ENCODE measurements around the gene TFF2. TPM values are rescaled to one million over a fixed set of nuclear protein-coding genes. Genes with fewer than 3 reads are reported as not detected.

TFF2 gene
- total RNA-seq, 2 experiments from 2014 or later: not detected

DNA sequence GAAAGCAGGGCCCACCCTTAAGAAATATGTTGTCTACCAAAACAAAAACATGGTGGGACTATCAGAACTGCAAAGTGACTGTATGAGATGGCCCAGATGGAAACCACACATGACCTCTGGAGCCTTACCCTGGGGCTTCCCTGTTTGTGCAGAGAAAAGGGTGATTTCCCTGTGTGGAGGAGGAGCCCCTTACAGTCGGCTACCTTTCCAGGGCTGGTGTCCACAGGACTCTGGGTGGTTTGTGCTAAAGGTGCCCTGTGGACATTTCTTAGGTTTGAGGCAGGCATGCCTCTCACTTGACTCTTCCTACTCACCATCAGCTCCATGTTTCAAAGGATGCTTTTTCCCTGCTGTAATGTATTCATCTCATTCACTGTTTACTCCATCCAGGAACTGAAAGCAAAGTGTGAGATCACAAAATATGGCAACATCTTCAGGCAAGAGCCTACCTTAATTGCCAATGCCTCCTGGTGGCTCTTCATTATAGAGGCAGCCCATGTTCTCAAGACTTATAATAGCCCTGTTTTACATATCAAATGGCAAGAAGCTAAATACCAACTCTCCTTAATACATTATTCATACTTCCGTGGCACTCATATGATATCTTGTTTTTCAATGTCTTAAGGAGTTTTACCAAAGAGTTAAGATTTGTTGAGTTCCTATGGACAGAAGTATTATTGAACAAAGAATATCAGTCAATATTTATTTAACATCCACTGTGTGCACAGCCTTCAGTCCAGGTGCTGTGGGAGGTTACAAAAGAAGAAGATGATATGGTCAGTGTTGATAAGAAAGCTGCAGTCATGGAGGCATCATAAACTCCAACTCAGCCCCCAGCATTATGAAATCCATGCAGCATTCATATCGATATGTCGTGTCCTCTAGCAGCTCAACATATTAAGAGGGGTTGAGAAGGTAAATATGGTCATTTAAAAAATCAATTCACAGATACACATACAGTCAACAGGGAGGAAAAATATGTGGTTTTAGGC lies 20.1 kb downstream of the TFF2 start:
- CTCF ChIA-PET: interaction anchor here (2.0 to 2.1 kb wide), 2 partner anchors 21 to 186 kb away, joined by 7 to 8 read pairs; no protein-coding TSS in a partner anchor
- H3K36me3 Mint-ChIP-seq (ENCODE audit: low read depth): no peaks in the 10 kb centered on the region
- no peak for DNase-seq
- no peak for ATAC-seq
- H3K4me1 Mint-ChIP-seq (ENCODE audit: low read depth): no peaks in the 10 kb centered on the region
- peaks cover 34% of the 10 kb centered on the region for H3K27me3 Mint-ChIP-seq (ENCODE audit: low read depth)
- H3K27ac Mint-ChIP-seq: no peak overlapping the region
- POLR2A ChIA-PET: no interaction called here
- H3K9me3 Mint-ChIP-seq (ENCODE audit: insufficient read depth): peaks cover 7% of the 10 kb centered on the region
- H3K4me3 Mint-ChIP-seq: no peak overlapping the region

- Mint-ChIP-seq H3K27ac (no peak overlapping the region), H3K4me1 (ENCODE audit: low read depth) (no peaks in the 10 kb centered on the region), H3K36me3 (ENCODE audit: low read depth) (no peaks in the 10 kb centered on the region), H3K9me3 (ENCODE audit: insufficient read depth) (no peaks in the 10 kb centered on the region), H3K4me3 (no peak overlapping the region), H3K27me3 (ENCODE audit: low read depth) (peaks cover 22% of the 10 kb centered on the region)
- POLR2A ChIA-PET: no interaction called here
- ATAC-seq (no peak), DNase-seq (no peak)
- CTCF ChIA-PET: interaction anchor here (0.7 to 1.7 kb wide), 3 partner anchors 12 to 79 kb away, joined by 3 to 5 read pairs (median 3); partner anchors contain the start of gene UBASH3A
Measured at GRCh38 chr21:42324896-42325295, 25.9 kb downstream of the TFF2 start.

DNA sequence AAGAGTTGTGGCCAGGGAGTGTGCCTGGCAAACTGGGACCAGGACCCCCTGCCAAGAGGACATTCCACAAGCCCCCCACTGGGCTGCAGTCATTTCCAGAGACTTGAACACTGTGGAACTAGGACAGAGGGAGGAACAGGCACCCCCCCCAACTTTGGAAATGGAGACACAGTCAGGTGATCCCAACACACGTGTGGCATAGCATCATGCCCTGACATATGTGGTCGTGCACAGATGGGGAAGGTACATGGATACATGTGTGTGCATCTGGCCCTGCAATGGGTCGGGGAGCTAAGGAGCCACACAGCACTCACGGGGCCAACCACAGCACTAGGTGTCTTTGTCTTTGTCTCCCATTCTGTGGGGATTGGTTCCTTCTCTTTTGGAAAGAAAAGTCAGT lies 28.9 kb downstream of the TFF2 start:
- no peaks in the 10 kb centered on the region for H3K36me3 Mint-ChIP-seq (ENCODE audit: low read depth)
- ATAC-seq (no peak), DNase-seq (no peak)
- no peak overlapping the region for H3K27ac Mint-ChIP-seq
- H3K9me3 Mint-ChIP-seq (ENCODE audit: insufficient read depth): no peaks in the 10 kb centered on the region
- no peak overlapping the region for H3K4me3 Mint-ChIP-seq
- CTCF ChIA-PET: interaction anchor here (1.2 to 1.4 kb wide), 2 partner anchors 15 to 19 kb away, joined by 3 to 4 read pairs; no protein-coding TSS in a partner anchor
- H3K27me3 Mint-ChIP-seq (ENCODE audit: low read depth): peaks cover 14% of the 10 kb centered on the region
- peaks cover 5% of the 10 kb centered on the region for H3K4me1 Mint-ChIP-seq (ENCODE audit: low read depth)
- POLR2A ChIA-PET: no interaction called here

DNA sequence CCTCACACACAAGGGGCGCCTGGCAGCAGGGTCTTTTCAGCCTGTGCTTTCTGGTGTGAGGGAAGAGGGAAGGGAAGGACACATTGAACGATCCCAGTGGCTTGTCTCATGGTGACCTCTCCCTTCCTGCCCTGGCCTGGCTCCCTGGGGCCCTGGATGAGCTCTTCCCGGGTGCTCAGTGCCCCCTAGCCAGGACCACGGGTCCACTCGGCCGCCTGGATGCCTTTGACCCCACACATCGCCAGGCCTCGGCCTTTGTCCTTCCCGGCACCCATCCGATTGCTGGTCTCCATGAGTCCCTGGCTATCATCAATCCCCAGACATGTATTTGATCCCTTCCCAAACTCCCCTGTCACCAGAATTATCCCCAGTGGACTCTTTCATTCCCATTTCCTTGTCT lies 29.6 kb downstream of the TFF2 start:
- Mint-ChIP-seq H3K36me3 (ENCODE audit: low read depth) (no peaks in the 10 kb centered on the region), H3K4me3 (no peak overlapping the region), H3K9me3 (ENCODE audit: insufficient read depth) (no peaks in the 10 kb centered on the region), H3K27me3 (ENCODE audit: low read depth) (peaks cover 11% of the 10 kb centered on the region), H3K4me1 (ENCODE audit: low read depth) (peaks cover 5% of the 10 kb centered on the region), H3K27ac (no peak overlapping the region)
- POLR2A ChIA-PET: no interaction called here
- CTCF ChIA-PET: interaction anchor here (3.2 kb wide), 1 partner anchor 11 kb away, joined by 12 read pairs; no protein-coding TSS in a partner anchor
- DNase-seq: no peak
- ATAC-seq: no peak

DNA sequence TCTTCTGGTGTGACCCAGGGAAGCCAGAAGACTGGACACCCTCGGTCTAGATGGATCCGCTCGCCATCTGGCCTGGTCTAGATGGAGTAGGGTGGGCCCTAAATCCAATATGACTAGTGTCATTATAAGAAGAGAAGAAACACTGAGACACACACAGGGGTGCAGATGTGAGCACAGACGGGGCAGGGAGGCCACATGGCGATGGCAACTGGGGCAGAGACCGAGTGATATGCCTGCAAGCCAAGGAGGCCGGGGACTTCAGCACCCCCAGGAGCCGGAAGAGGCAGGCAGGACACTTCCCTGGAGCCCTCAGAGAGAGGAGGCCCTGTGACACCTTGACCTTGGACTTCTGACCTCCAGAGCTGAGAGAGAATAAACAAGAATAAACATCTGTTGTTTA lies 30.0 kb downstream of the TFF2 start:
- Mint-ChIP-seq H3K4me1 (ENCODE audit: low read depth) (peaks cover 5% of the 10 kb centered on the region), H3K4me3 (no peak overlapping the region), H3K27ac (no peak overlapping the region), H3K36me3 (ENCODE audit: low read depth) (no peaks in the 10 kb centered on the region), H3K27me3 (ENCODE audit: low read depth) (peaks cover 11% of the 10 kb centered on the region), H3K9me3 (ENCODE audit: insufficient read depth) (no peaks in the 10 kb centered on the region)
- ATAC-seq (no peak), DNase-seq (no peak)
- POLR2A ChIA-PET: no interaction called here
- CTCF ChIA-PET: interaction anchor here (3.2 kb wide), 1 partner anchor 11 kb away, joined by 12 read pairs; no protein-coding TSS in a partner anchor

GRCh38 chr21:42319851-42320572 lies 30.8 kb downstream of the TFF2 start:
- peaks cover 5% of the 10 kb centered on the region for H3K4me1 Mint-ChIP-seq (ENCODE audit: low read depth)
- ChIA-PET CTCF (interaction anchor here (1.1 to 3.2 kb wide), 2 partner anchors 10 to 174 kb away, joined by 4 to 12 read pairs; no protein-coding TSS in a partner anchor), POLR2A (no interaction called here)
- ATAC-seq (no peak), DNase-seq (no peak)
- no peaks in the 10 kb centered on the region for H3K36me3 Mint-ChIP-seq (ENCODE audit: low read depth)
- no peak overlapping the region for H3K27ac Mint-ChIP-seq
- H3K4me3 Mint-ChIP-seq: no peak overlapping the region
- H3K9me3 Mint-ChIP-seq (ENCODE audit: insufficient read depth): no peaks in the 10 kb centered on the region
- peaks cover 4% of the 10 kb centered on the region for H3K27me3 Mint-ChIP-seq (ENCODE audit: low read depth)

DNA sequence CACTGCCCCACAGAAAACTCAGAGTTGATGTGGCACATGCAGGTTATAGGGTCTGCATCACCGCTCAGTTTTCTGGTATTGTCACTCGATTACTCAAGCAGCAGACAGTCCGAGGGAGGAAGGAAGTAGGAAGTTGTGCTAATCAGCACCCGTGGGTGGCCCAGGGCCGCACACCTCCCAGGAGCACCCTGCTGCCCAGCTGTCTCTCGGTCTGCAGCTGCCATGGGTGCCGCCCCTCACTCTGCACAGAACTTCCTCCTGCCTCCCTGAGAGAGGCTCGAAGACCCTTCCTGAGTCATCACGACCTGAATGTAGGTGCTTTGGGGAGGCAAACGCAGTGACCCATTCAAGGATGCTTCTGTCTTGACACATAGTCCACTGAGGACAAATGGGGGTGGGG lies 31.4 kb downstream of the TFF2 start:
- H3K4me1 Mint-ChIP-seq (ENCODE audit: low read depth): peaks cover 5% of the 10 kb centered on the region
- H3K27me3 Mint-ChIP-seq (ENCODE audit: low read depth): peaks cover 1% of the 10 kb centered on the region
- ChIA-PET CTCF (interaction anchor here (1.1 to 3.2 kb wide), 2 partner anchors 9 to 173 kb away, joined by 4 to 12 read pairs; no protein-coding TSS in a partner anchor), POLR2A (no interaction called here)
- DNase-seq: no peak
- no peaks in the 10 kb centered on the region for H3K36me3 Mint-ChIP-seq (ENCODE audit: low read depth)
- H3K9me3 Mint-ChIP-seq (ENCODE audit: insufficient read depth): no peaks in the 10 kb centered on the region
- no peak overlapping the region for H3K27ac Mint-ChIP-seq
- H3K4me3 Mint-ChIP-seq: no peak overlapping the region
- ATAC-seq: no peak

DNA sequence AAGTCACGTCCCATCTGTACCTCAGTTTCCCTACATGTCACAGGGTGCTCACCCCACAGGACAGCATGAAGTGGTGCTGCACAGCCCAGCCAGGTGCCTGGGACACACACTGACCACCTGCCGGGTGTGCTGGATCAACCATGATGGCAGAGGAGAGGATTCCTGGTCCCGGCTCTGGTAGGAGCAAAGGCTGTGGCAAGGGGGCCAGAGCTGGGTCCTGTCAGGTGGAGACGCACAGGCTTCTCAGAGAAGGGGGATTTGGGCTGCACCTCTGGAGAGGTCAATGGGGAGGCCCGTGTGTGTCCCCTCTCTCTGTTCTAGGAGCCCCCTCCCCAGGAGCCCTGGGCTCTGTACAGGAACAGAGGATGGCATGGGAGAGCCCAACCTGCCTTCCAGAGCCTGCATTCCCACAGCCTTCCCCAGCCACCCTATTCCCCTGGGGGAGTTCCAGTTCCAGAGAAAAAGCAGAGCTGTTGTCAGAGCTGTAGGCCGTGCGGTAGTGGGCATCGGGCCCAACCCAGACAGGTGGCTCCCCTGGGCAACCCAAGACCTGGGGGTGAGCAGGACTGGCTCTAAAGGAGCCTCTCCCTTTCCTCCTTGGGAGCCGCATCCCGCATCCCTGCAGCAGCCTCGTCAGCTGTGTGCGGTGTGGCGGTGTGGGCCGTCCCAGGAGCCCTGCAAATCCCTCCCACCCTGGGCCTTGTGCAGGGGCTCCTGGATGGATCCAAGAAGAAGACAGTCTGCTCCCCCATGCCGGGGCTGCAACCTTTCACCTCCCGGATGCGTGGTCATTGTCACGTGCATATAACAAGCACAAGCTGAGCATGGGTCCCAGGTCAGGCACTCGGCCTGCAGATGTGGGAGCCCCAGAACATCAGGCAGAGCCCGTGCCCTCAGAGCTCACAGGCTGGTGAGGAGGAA lies 32.7 kb downstream of the TFF2 start:
- DNase-seq (no peak), ATAC-seq (no peak)
- Mint-ChIP-seq H3K4me3 (no peak overlapping the region), H3K4me1 (ENCODE audit: low read depth) (peaks cover 5% of the 10 kb centered on the region), H3K27me3 (ENCODE audit: low read depth) (peaks cover 1% of the 10 kb centered on the region), H3K27ac (no peak overlapping the region), H3K36me3 (ENCODE audit: low read depth) (no peaks in the 10 kb centered on the region), H3K9me3 (ENCODE audit: insufficient read depth) (no peaks in the 10 kb centered on the region)
- CTCF ChIA-PET: interaction anchor here (0.6 to 3.2 kb wide), 2 partner anchors 8 to 19 kb away, joined by 3 to 12 read pairs; no protein-coding TSS in a partner anchor
- POLR2A ChIA-PET: no interaction called here

DNA sequence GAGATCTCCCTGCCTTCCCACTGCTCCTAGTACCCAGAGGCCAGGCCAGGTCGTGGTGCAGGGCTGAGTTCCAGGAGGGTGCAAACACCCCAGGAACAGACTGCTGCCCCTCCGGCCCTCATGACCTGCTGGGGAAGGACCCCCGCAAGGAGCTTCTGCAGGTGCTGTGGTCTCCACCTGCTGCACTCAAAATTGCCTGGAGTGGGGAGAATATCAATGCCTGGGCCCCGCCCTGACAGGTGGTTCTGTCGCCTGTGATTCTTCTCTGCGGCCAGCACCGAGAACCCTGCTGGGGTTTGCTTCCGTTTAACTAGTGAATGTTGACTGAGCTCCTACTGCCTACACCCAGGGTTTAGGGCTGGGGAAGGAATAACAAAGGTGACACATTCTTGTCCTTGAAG lies 33.5 kb downstream of the TFF2 start:
- Mint-ChIP-seq H3K4me1 (ENCODE audit: low read depth) (peaks cover 5% of the 10 kb centered on the region), H3K27ac (no peak overlapping the region), H3K27me3 (ENCODE audit: low read depth) (peaks cover 1% of the 10 kb centered on the region), H3K9me3 (ENCODE audit: insufficient read depth) (no peaks in the 10 kb centered on the region), H3K36me3 (ENCODE audit: low read depth) (no peaks in the 10 kb centered on the region), H3K4me3 (no peak overlapping the region)
- ATAC-seq: no peak
- POLR2A ChIA-PET: no interaction called here
- CTCF ChIA-PET: interaction anchor here (0.6 kb wide), 1 partner anchor 20 kb away, joined by 3 read pairs; no protein-coding TSS in a partner anchor
- DNase-seq: no peak

DNA sequence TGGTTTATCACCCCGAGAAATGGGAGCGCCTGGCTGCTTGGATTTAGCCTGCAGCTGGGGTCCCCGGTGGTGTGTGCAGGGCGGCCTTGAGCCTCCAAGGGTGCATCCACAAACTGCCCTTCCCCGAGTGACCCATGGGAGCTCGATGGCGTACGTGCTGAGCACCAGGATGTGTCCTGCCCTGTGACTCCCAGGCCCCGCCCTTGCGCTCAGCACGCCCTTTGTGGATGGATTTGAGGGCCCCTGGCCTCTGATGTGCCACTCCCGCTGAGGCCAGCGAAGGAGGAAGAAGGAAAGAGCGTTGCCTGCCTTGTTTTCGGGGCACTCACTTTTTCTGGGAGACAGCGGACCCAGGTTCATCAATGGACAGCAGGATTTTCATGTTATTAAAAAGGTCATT lies 33.9 kb downstream of the TFF2 start:
- H3K9me3 Mint-ChIP-seq (ENCODE audit: insufficient read depth): no peaks in the 10 kb centered on the region
- no peaks in the 10 kb centered on the region for H3K27me3 Mint-ChIP-seq (ENCODE audit: low read depth)
- no peak overlapping the region for H3K27ac Mint-ChIP-seq
- ChIA-PET POLR2A (no interaction called here), CTCF (no interaction called here)
- no peak for ATAC-seq
- H3K36me3 Mint-ChIP-seq (ENCODE audit: low read depth): no peaks in the 10 kb centered on the region
- DNase-seq: no peak
- H3K4me1 Mint-ChIP-seq (ENCODE audit: low read depth): peaks cover 5% of the 10 kb centered on the region
- H3K4me3 Mint-ChIP-seq: no peak overlapping the region

GRCh38 chr21:42315296-42315891 lies 35.4 kb downstream of the TFF2 start, which contains the start of gene TFF3:
TFF3 (minus strand) TSS chr21:42315409; CDS start chr21:42315374, 35 bp downstream.
- no peaks in the 10 kb centered on the region for H3K9me3 Mint-ChIP-seq (ENCODE audit: insufficient read depth)
- ChIA-PET POLR2A (no interaction called here), CTCF (no interaction called here)
- H3K4me1 Mint-ChIP-seq (ENCODE audit: low read depth): peaks cover 5% of the 10 kb centered on the region
- no peak for ATAC-seq
- H3K4me3 Mint-ChIP-seq: no peak within 1 kb of the TSS
- no peak for DNase-seq
- H3K36me3 Mint-ChIP-seq (ENCODE audit: low read depth): no peaks in the 10 kb centered on the region
- H3K27me3 Mint-ChIP-seq (ENCODE audit: low read depth): no peaks in the 10 kb centered on the region
- H3K27ac Mint-ChIP-seq: no peak within 1 kb of the TSS

Data from activated CD8-positive, alpha-beta T cell treated with anti-CD3 and anti-CD28 coated beads, Interleukin-2, amount 10 ng/mL, durations not matched to agents 7 days and 5 days (primary cell).